Karpas-422 (cell line): ENCODE results near the gene ZNF804A. TPM values are rescaled to one million over a fixed set of nuclear protein-coding genes. Genes with fewer than 3 reads are reported as not detected.
"Not testable (repeated sequence)": the region's sequence is repeated elsewhere in the genome, so short reads cannot be mapped to it uniquely, and the experiment has no call there.

Experiments
- DNase-seq: peaks from one replicate; pipeline ENCODE4 v3.0.0-alpha.2; 2015
- H2AFZ ChIP-seq: fragments of 200-600 bp; sonication (generic); 2 replicates; pipeline ENCODE4 v1.6.1; 2014; ENCODE audit warnings: antibody characterized with exemption, low read length, mixed read lengths
- H3K27ac ChIP-seq: fragments of 200-600 bp; sonication (generic); 2 replicates; pipeline ENCODE4 v1.5.1; 2014; ENCODE audit warnings: mild to moderate bottlenecking, low read length, moderate library complexity
- H3K27me3 ChIP-seq: fragments of 200-600 bp; sonication (generic); 2 replicates; pipeline ENCODE4 v1.6.1; 2014; ENCODE audit warnings: low read length, mixed read lengths
- H3K36me3 ChIP-seq: fragments of 200-600 bp; sonication (generic); 2 replicates; pipeline ENCODE4 v1.6.1; 2014; ENCODE audit warnings: low read length, mixed read lengths; ENCODE audit not compliant: insufficient read depth
- H3K4me1 ChIP-seq: fragments of 200-600 bp; sonication (generic); 2 replicates; pipeline ENCODE4 v1.6.1; 2014; ENCODE audit warnings: mild to moderate bottlenecking, low read length, mixed read lengths
- H3K4me2 ChIP-seq: fragments of 200-600 bp; sonication (generic); 2 replicates; pipeline ENCODE4 v1.6.1; 2014; ENCODE audit warnings: low read length, low read depth, mild to moderate bottlenecking; ENCODE audit not compliant: poor library complexity, severe bottlenecking
- H3K4me3 ChIP-seq: fragments of 200-600 bp; sonication (generic); 2 replicates; pipeline ENCODE4 v1.5.1; 2014; ENCODE audit warnings: mild to moderate bottlenecking, antibody characterized with exemption, low read length, mixed read lengths
- H3K79me2 ChIP-seq: fragments of 200-600 bp; sonication (generic); 2 replicates; pipeline ENCODE4 v1.6.1; 2014; ENCODE audit warnings: mild to moderate bottlenecking, low read length, mixed read lengths
- H3K9ac ChIP-seq: fragments of 200-600 bp; sonication (generic); 2 replicates; pipeline ENCODE4 v1.6.0; 2014; ENCODE audit warnings: low read length
- H3K9me2 ChIP-seq: fragments of 200-600 bp; sonication (generic), shearing (Covaris generic); replicated peaks from 2 replicates; pipeline ENCODE4 v1.6.0; 2014; ENCODE audit warnings: mild to moderate bottlenecking, low read length, moderate library complexity; ENCODE audit not compliant: insufficient read depth
- H3K9me3 ChIP-seq: fragments of 300-700, 200-600 bp; sonication (generic); 2 replicates; pipeline ENCODE4 v1.6.1; 2014; ENCODE audit warnings: low read length, mixed read lengths
- H4K20me1 ChIP-seq: fragments of 200-600 bp; sonication (generic); 2 replicates; pipeline ENCODE4 v1.6.1; 2014; ENCODE audit warnings: mild to moderate bottlenecking, antibody characterized with exemption, low read length, low read depth; ENCODE audit not compliant: insufficient read depth
- total RNA-seq: library from RNA; depleted of rRNA; stranded (reverse); fragments of >200 nt; shearing (Covaris generic); gene quantifications from 2 replicates; pipeline ENCODE4 v1.2.3, GENCODE V29; 2014; ENCODE audit warnings: low replicate concordance

Gene ZNF804A
- total RNA-seq, 1 experiment from 2014 or later, result 27.8 TPM

GRCh38 chr2:184734338-184734737 lies 136.0 kb downstream of the ZNF804A start:
- Histone ChIP-seq H3K4me1 (peaks cover 26% of the 10 kb centered on the region), H3K36me3 (peaks cover 13% of the 10 kb centered on the region), H3K9me2 (no peaks in the 10 kb centered on the region), H4K20me1 (no peaks in the 10 kb centered on the region), H3K27me3 (no peaks in the 10 kb centered on the region), H3K9ac (no peak overlapping the region), H3K9me3 (no peaks in the 10 kb centered on the region), H3K4me3 (no peak overlapping the region), H3K4me2 (no peak overlapping the region), H3K27ac (no peak overlapping the region), H2AFZ (no peak overlapping the region), H3K79me2 (peaks cover 96% of the 10 kb centered on the region)
- DNase-seq, result no peak

GRCh38 chr2:184735611-184736010 lies 137.3 kb downstream of the ZNF804A start:
- Histone ChIP-seq H3K27me3 (no peaks in the 10 kb centered on the region), H4K20me1 (no peaks in the 10 kb centered on the region), H3K4me1 (peaks cover 14% of the 10 kb centered on the region), H3K9me3 (no peaks in the 10 kb centered on the region), H2AFZ (no peak overlapping the region), H3K9me2 (no peaks in the 10 kb centered on the region), H3K27ac (no peak overlapping the region), H3K36me3 (peaks cover 13% of the 10 kb centered on the region), H3K4me3 (no peak overlapping the region), H3K79me2 (peaks cover 95% of the 10 kb centered on the region), H3K9ac (no peak overlapping the region), H3K4me2 (no peak overlapping the region)
- no peak for DNase-seq

DNA sequence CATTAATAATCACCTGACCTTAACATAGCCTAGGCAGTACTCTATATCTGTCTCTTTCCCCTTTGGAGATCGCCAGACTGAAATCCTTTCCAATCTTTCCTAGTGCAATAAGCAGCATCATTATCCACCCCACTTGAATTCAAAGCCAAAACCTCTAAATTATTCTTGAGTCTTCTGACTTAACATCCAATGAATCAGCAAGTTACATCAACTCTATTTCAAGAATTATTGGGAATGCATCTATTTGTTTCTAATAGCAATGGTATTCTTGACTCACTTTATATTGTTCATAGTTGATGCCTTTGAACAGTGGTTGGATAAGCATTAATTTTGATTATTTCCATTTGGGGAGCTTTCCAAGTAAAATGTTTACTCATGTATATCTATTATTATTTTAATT lies 144.8 kb downstream of the ZNF804A start:
- H2AFZ ChIP-seq, result no peak overlapping the region
- no peaks in the 10 kb centered on the region for H3K9me2 ChIP-seq
- no peak for DNase-seq
- no peaks in the 10 kb centered on the region for H3K4me1 ChIP-seq
- H3K4me2 ChIP-seq, result no peak overlapping the region
- no peak overlapping the region for H3K9ac ChIP-seq
- no peaks in the 10 kb centered on the region for H3K27me3 ChIP-seq
- no peaks in the 10 kb centered on the region for H3K9me3 ChIP-seq
- H3K27ac ChIP-seq, result no peak overlapping the region
- no peaks in the 10 kb centered on the region for H4K20me1 ChIP-seq
- peaks cover 91% of the 10 kb centered on the region for H3K79me2 ChIP-seq
- H3K36me3 ChIP-seq, result 0 out of 2 replicates have a peak, but pooled peaks cover 4% of the 10 kb centered on the region
- H3K4me3 ChIP-seq, result no peak overlapping the region

DNA sequence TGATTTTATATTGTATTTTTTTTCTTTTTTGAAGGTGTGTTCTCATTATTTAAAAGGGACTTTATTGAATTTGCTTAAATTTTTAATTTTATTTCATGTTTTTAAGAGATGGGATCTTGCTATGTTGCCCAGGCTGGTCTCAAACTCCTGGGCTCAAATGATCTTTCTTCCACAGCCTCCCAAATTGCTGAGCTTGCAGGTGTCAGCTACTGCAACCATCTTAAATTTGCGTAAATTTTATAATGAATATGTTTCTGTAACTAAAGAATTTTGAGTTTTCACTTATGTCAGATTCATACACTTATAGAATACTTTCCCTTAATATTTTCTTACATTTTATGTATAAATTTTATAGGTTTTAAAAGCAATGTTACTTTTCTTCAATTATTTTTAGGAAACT lies 157.8 kb downstream of the ZNF804A start:
- Histone ChIP-seq H3K9me3 (no peaks in the 10 kb centered on the region), H3K9me2 (no peaks in the 10 kb centered on the region), H3K4me1 (no peaks in the 10 kb centered on the region), H3K27me3 (no peaks in the 10 kb centered on the region), H3K4me2 (no peak overlapping the region), H3K4me3 (no peak overlapping the region), H3K79me2 (peaks cover 85% of the 10 kb centered on the region), H4K20me1 (no peaks in the 10 kb centered on the region), H2AFZ (no peak overlapping the region), H3K27ac (no peak overlapping the region), H3K9ac (no peak overlapping the region), H3K36me3 (peaks cover 7% of the 10 kb centered on the region; the same call in 1 of the 2 replicates)
- no peak for DNase-seq

- Histone ChIP-seq H3K4me2 (no peak overlapping the region), H3K36me3 (peaks cover 7% of the 10 kb centered on the region; the same call in 1 of the 2 replicates), H3K79me2 (peaks cover 85% of the 10 kb centered on the region), H4K20me1 (no peaks in the 10 kb centered on the region), H3K4me1 (no peaks in the 10 kb centered on the region), H3K4me3 (no peak overlapping the region), H2AFZ (no peak overlapping the region), H3K9me3 (no peaks in the 10 kb centered on the region), H3K9ac (no peak overlapping the region), H3K9me2 (no peaks in the 10 kb centered on the region), H3K27ac (no peak overlapping the region), H3K27me3 (no peaks in the 10 kb centered on the region)
- DNase-seq, result no peak
Measured at GRCh38 chr2:184756885-184757284, 158.6 kb downstream of the ZNF804A start.

DNA sequence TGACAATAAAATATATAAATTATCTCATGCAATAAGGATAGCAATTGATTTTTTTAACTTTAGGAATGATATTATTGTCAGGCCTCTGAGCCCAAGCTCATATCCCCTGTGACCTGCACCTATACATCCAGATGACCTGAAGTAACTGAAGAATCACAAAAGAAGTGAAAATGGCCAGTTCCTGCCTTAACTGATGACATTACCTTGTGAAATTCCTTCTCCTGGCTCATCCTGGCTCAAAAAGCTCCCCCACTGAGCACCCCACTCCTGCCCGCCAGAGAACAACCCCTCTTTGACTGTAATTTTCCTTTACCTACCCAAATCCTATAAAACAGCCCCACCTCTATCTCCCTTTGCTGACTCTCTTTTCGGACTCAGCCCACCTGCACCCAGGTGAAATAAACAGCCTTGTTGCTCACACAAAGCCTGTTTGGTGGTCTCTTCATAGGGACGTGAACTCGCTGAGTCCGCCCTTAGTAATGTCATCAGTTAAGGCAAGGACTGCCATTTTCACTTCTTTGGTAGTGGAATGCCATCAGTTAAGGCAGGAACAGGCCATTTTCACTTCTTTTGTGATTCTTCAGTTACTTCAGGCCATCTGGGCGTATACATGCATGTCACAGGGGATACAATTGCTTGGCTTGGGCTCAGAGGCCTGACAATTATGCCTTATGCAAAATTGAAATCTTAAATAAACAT lies 161.4 kb downstream of the ZNF804A start:
- DNase-seq, H3K4me1 ChIP-seq, H2AFZ ChIP-seq, H3K36me3 ChIP-seq, H4K20me1 ChIP-seq, H3K9me2 ChIP-seq, H3K27ac ChIP-seq, H3K4me2 ChIP-seq, H3K4me3 ChIP-seq, H3K9ac ChIP-seq, H3K9me3 ChIP-seq, H3K27me3 ChIP-seq: not testable (repeated sequence)
- peaks cover 86% of the 10 kb centered on the region for H3K79me2 ChIP-seq

GRCh38 chr2:184760931-184761330 lies 162.6 kb downstream of the ZNF804A start:
- Histone ChIP-seq H3K4me2 (no peak overlapping the region), H4K20me1 (no peaks in the 10 kb centered on the region), H3K27ac (no peak overlapping the region), H2AFZ (no peak overlapping the region), H3K4me1 (no peaks in the 10 kb centered on the region), H3K4me3 (no peak overlapping the region), H3K27me3 (no peaks in the 10 kb centered on the region), H3K9ac (no peak overlapping the region), H3K79me2 (peaks cover 86% of the 10 kb centered on the region), H3K9me3 (no peaks in the 10 kb centered on the region), H3K9me2 (no peaks in the 10 kb centered on the region), H3K36me3 (peaks cover 7% of the 10 kb centered on the region; the same call in 1 of the 2 replicates)
- no peak for DNase-seq

- Histone ChIP-seq H3K27me3 (no peaks in the 10 kb centered on the region), H3K79me2 (peaks cover 91% of the 10 kb centered on the region), H3K27ac (no peak overlapping the region), H4K20me1 (no peaks in the 10 kb centered on the region), H2AFZ (no peak overlapping the region), H3K9me3 (no peaks in the 10 kb centered on the region), H3K4me3 (no peak overlapping the region), H3K9me2 (no peaks in the 10 kb centered on the region), H3K36me3 (no peaks in the 10 kb centered on the region; the same call in 1 of the 2 replicates), H3K4me1 (no peaks in the 10 kb centered on the region), H3K4me2 (no peak overlapping the region), H3K9ac (no peak overlapping the region)
- DNase-seq, result no peak
Measured at GRCh38 chr2:184765112-184765895, 167.0 kb downstream of the ZNF804A start.
